GM21619 (cell line): ENCODE data around the gene AGPAT3.

Experiments
- ATAC-seq: cut with Tn5 transposase; IDR thresholded peaks from one replicate; pipeline ENCODE4 v1.9.1; 2021; ENCODE audit not compliant: unreplicated experiment

Gene AGPAT3

DNA sequence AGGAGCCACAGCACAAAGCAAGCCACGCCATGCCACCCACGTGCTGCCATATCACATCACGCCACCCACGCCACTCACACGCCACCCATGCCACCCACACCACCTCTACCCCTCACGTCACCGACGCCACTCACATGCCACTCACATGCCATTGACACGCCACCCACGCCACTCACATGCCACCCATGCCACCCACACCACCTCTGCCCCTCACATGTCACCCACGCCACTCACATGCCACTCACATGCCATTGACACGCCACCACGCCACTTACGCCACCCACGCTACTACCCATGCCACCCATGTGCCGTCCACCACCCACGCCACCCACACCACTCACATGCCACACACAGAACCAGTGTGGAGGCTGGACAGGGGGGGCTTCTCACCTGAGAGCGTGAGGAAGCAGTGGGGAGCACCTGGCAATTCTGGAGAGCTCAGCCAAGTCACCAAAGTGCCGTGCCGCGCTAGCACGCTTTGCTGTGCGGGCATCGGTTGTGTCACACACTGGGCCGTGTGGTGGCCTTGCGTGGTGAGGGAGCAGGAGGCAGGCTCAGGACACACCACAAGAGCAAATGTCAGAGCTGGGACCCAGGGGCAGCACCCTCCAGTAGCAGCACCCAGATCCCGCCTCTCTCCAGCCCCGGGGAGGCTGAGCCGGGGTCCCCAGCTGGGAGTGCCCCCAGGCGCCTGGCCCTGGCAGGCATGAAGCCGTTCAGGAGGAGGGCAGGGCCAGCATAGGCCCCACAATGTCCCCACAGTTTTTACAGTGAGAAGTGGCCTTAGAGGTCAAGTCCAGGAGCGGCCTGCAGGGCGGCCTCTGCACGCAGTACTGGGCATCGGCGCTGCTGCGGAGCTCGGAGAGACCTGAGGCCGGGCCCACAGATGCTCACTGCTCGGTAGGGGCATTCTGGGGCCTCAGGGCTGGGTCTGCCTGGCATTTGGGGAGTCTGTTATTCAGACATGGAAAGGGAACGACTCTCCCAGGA is 70.0 kb downstream of the AGPAT3 start:
- no peak for ATAC-seq

GRCh38 chr21:43935711-43936110 is 70.7 kb downstream of the AGPAT3 start:
- no peak for ATAC-seq

DNA sequence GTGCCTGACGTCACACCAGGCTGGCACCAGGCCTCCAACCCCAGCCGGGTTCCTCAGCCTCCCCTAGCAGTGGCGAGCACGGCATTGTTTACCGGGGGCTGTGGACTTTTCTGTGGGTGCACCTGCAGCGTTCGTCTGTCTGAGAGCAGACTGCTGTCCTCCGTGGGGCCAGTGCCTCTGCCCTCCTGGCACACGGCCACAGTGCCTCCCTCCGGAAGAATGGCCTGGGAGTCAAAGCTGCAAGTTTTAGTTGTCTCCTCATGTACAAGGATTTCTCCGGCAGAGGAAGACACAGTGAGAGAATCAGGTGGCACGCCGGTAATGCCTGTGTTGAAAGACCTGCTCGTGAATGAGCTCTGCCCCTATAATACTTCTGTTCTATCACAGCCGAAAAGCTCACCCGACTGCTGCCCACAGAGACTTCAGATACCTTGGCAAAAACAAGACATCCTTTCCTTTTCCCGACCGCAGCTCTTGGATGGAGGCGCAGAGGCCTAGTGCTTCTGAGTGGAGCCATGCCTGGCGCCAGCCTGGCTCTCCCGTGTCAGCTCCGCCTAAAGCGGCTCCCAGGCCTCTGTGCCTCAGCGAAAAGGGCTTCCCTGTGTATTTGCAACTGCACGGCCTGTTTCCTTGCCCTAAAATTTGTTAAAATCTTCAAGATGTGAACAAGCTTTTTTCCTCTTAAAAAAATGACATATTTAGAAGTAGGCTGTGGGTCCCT is 71.4 kb downstream of the AGPAT3 start:
- no peak for ATAC-seq

DNA sequence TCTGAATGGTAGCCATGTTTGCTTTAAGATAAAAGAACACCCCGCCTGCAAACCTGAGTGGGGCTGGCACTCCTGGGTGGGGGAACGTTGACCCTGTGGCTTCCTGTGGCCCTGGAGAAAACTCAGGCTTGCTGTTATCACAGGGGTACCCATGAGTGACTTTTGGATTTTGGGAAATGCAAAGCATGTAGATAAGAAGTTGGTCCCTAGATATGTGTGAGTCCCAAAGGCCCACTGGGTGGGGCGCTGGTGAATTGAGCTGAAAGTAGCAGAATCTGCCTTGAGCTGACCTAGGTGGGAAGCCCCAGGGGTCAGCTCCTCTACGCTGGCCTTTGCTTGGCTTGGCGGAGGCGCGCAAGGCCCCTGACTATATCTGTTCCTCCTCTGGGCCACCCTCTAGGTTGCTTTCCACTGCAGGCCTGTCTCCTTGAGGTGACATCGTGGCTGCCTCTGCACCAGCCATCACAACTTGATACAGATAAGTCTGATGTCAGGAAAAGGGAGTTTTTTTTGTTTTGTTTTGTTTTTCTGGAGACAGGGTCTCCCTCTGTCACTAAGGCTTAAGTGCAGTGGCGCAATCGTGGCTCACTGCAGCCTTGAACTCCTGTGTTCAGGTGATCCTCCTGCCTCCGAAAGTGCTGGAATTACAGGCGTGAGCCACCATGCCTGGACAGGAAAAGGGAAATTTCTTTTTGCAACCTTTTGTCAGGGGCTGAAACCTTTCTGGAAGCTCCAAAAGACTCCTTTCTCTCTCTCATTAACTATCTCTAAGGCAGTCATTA is 72.2 kb downstream of the AGPAT3 start:
- ATAC-seq = no peak

- peak; percentile 32 for ATAC-seq
Observed at GRCh38 chr21:43937891-43938309, 72.9 kb downstream of the AGPAT3 start.

- ATAC-seq = peak; percentile 70
Observed at GRCh38 chr21:43938751-43939442, 73.9 kb downstream of the AGPAT3 start.

- ATAC-seq = no peak
Observed at GRCh38 chr21:43939443-43940328, 74.7 kb downstream of the AGPAT3 start.

- ATAC-seq = no peak
Observed at GRCh38 chr21:43940329-43941050, 75.5 kb downstream of the AGPAT3 start.

- no peak for ATAC-seq
Observed at GRCh38 chr21:43942201-43942600, 77.2 kb downstream of the AGPAT3 start.

GRCh38 chr21:43942621-43943020 is 77.6 kb downstream of the AGPAT3 start:
- no peak for ATAC-seq

GRCh38 chr21:43943512-43944077 is 78.6 kb downstream of the AGPAT3 start:
- no peak for ATAC-seq

DNA sequence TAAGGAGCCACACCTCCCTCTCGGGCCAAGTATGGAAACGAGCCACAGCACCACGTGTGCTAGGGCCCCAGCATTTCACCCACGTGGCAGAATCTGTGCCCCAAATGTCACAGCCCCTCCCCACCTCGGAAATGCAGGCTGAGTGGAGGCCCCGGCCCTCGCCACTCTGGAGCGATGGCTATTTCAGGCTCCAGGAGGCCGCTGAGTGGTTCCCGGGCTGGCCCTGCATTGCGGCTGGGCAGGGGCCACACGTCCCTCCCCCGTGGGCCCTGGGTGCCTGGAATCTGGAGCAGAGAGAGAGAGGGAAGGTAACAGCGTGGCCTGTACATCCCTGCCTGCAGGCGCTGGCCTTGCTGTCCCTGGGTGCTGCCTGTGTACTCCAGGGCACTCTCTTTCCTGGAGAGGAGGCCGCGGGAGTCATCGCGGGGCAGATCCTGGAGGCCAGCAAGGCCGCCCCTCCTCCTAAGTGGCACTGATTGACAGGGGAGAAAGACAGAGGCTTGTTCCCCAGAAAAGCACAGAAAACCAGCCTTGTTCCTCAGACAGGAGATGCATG is 79.1 kb downstream of the AGPAT3 start:
- no peak for ATAC-seq

GRCh38 chr21:43944757-43945156 is 79.7 kb downstream of the AGPAT3 start:
- no peak for ATAC-seq

- no peak for ATAC-seq
Observed at GRCh38 chr21:43948740-43949498, 83.9 kb downstream of the AGPAT3 start.

DNA sequence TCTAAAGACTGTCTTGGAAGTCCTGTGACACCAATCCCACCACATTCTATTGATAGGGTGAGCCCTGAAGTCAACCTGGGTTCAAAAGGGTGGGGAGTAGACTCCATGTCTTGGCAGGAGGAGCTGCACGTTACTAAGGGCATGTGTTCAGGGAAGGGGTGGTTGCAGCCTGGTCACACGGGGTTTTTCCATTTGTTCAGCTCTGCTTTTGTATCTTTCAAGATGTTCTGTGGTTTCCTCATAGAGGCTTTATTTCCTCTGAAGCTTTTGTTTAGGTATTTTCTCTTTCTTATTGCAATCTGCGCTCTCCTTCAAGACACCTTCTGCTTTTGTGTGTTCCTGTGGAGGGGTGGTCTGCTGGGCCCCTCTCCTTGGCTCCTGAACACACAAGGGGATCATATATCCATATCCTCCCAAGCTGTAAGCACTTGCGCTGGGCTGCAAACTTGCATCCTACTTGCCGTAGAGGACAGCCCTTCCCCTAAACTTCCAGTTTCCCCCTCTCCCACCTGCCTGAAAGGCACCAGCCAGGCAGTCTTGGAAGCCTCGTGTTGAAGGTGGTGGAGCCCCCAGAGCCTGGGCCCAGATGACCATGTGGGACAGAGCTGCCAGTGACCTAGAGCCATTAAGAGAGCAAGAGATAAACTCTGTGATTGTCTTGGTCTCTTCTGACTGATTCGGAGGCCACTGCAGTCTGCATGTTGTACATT is 84.6 kb downstream of the AGPAT3 start:
- no peak for ATAC-seq

- no peak for ATAC-seq
Observed at GRCh38 chr21:43950481-43950880, 85.5 kb downstream of the AGPAT3 start.

- no peak for ATAC-seq
Observed at GRCh38 chr21:43950936-43951335, 85.9 kb downstream of the AGPAT3 start.
